HG02884 (cell line): Measurements from ENCODE around the gene ANXA3.
"Not testable (repeated sequence)": the region's sequence is repeated elsewhere in the genome, so short reads cannot be mapped to it uniquely, and the experiment has no call there.

ENCODE experiments used
- ATAC-seq: cut with Tn5 transposase; IDR thresholded peaks from one replicate; pipeline ENCODE4 v1.9.1; 2021; ENCODE audit warnings: mild to moderate bottlenecking, moderate library complexity; ENCODE audit not compliant: unreplicated experiment

ANXA3 gene

GRCh38 chr4:78542373-78542772 is 9.2 kb upstream of the ANXA3 start:
- no peak for ATAC-seq

GRCh38 chr4:78543424-78544125 is 8.0 kb upstream of the ANXA3 start:
- ATAC-seq = no peak

GRCh38 chr4:78544678-78545077 is 6.9 kb upstream of the ANXA3 start:
- ATAC-seq = no peak

GRCh38 chr4:78545275-78546246 is 6.0 kb upstream of the ANXA3 start:
- no peak for ATAC-seq

GRCh38 chr4:78547899-78548298 is 3.7 kb upstream of the ANXA3 start:
- not testable (repeated sequence) for ATAC-seq

- ATAC-seq = not testable (repeated sequence)
Measured at GRCh38 chr4:78548889-78549288, 2.7 kb upstream of the ANXA3 start.

- ATAC-seq = no peak
Measured at GRCh38 chr4:78552389-78553042, 946 bp downstream of the ANXA3 start.

- ATAC-seq = no peak
Measured at GRCh38 chr4:78553043-78553396, 1.4 kb downstream of the ANXA3 start.

GRCh38 chr4:78553529-78554060 is 2.0 kb downstream of the ANXA3 start:
- no peak for ATAC-seq

GRCh38 chr4:78556665-78557064 is 5.1 kb downstream of the ANXA3 start:
- ATAC-seq = no peak

- no peak for ATAC-seq
Measured at GRCh38 chr4:78557841-78558240, 6.3 kb downstream of the ANXA3 start.

GRCh38 chr4:78558410-78558809 is 6.8 kb downstream of the ANXA3 start:
- no peak for ATAC-seq

- no peak for ATAC-seq
Measured at GRCh38 chr4:78560296-78560963, 8.9 kb downstream of the ANXA3 start.

- no peak for ATAC-seq
Measured at GRCh38 chr4:78561677-78562076, 10.1 kb downstream of the ANXA3 start.

GRCh38 chr4:78562687-78563086 is 11.1 kb downstream of the ANXA3 start:
- no peak for ATAC-seq

- ATAC-seq = no peak
Measured at GRCh38 chr4:78565971-78566372, 14.4 kb downstream of the ANXA3 start.

GRCh38 chr4:78566834-78567499 is 15.4 kb downstream of the ANXA3 start:
- peak; percentile 66 for ATAC-seq

GRCh38 chr4:78567500-78568060 is 16.0 kb downstream of the ANXA3 start:
- no peak for ATAC-seq

- ATAC-seq = no peak
Measured at GRCh38 chr4:78568640-78569305, 17.2 kb downstream of the ANXA3 start.
